AG10803 (cell line): ENCODE data around the gene SHFL.
A peak's percentile ranks its signal among the peaks of the same experiment; 100 is the strongest.

Source experiments
- DNase-seq: peaks from one replicate; pipeline ENCODE4 v3.0.0; 2010; ENCODE audit warnings: low read depth
- H3K4me3 ChIP-seq: 2 replicates; pipeline ENCODE4 v1.5.1; 2011; ENCODE audit warnings: mild to moderate bottlenecking, low read length, control low read depth
- CTCF ChIP-seq: conservative IDR thresholded peaks from 2 replicates; pipeline ENCODE4 v1.5.1; 2011; ENCODE audit warnings: mild to moderate bottlenecking, low read length, control low read depth, inconsistent platforms

The SHFL gene

GRCh38 chr19:10102787-10103236 lies 16.7 kb downstream of the SHFL start:
- no peak for TF ChIP-seq CTCF
- H3K4me3 ChIP-seq, result no peak overlapping the region
- no peak for DNase-seq

- no peak for DNase-seq
- no peak overlapping the region for H3K4me3 ChIP-seq
- no peak for TF ChIP-seq CTCF
Observed at GRCh38 chr19:10104130-10104513, 18.0 kb downstream of the SHFL start.

- DNase-seq, result no peak
- H3K4me3 ChIP-seq, result no peak overlapping the region
- TF ChIP-seq CTCF, result no peak
Observed at GRCh38 chr19:10104665-10105508, 18.8 kb downstream of the SHFL start.

- H3K4me3 ChIP-seq, result peak overlapping the region; percentile 40
- DNase-seq, result no peak
- TF ChIP-seq CTCF, result no peak
Observed at GRCh38 chr19:10105509-10106099, 19.5 kb downstream of the SHFL start.

- H3K4me3 ChIP-seq, result peak within 1 kb of the TSS; percentile 83
- no peak for TF ChIP-seq CTCF
- DNase-seq, result peak; percentile 97
Observed at GRCh38 chr19:10106100-10106936, 20.2 kb downstream of the SHFL start, which contains the start of gene PPAN. PPAN (plus strand) TSS chr19:10106362; CDS start chr19:10106395, 33 bp downstream.

- DNase-seq, result no peak
- H3K4me3 ChIP-seq, result peak overlapping the region; percentile 83
- TF ChIP-seq CTCF, result no peak
Observed at GRCh38 chr19:10107254-10107653, 21.1 kb downstream of the SHFL start.
